K562 (cell line): ENCODE results near the gene MKNK2. TPM values are rescaled to one million over a fixed set of nuclear protein-coding genes. Genes with fewer than 3 reads are reported as not detected.

Experiments
- ARID4B ChIP-seq: sonication (generic); formaldehyde crosslinking; IDR thresholded peaks from 2 replicates; pipeline ENCODE4 v1.8.0; 2022; ENCODE audit warnings: mild to moderate bottlenecking, missing genetic modification reagents
- NR2C2 ChIP-seq, 2 experiments: fragments of 200-800 bp in 1 of 2; sonication (Bioruptor generic) in 1 of 2; sonication (generic) in 1 of 2; formaldehyde crosslinking in 1 of 2; IDR thresholded peaks; 2 replicates each; pipeline versions ENCODE4 v1.6.1 to v1.8.0; 2016 to 2022; ENCODE audit warnings: mild to moderate bottlenecking in 1 of 2, missing compliant biosample characterization in 1 of 2, missing genetic modification characterization in 1 of 2, missing genetic modification reagents in 1 of 2
- POLR2G ChIP-seq: fragments of 200-400 bp; formaldehyde crosslinking; IDR thresholded peaks from 2 replicates; pipeline ENCODE4 v1.6.1; 2017; ENCODE audit warnings: low read depth, mild to moderate bottlenecking, antibody characterized with exemption, low read length, moderate library complexity
- ZBTB33 ChIP-seq: sonication (generic); formaldehyde crosslinking; IDR thresholded peaks from 2 replicates; pipeline ENCODE4 v1.8.1; 2023; ENCODE audit warnings: mild to moderate bottlenecking, missing genetic modification reagents
- ZKSCAN3 ChIP-seq: fragments of 250-450 bp; sonication (Bioruptor Pico); IDR thresholded peaks from 2 replicates; pipeline ENCODE4 v1.4.0; 2020
- ZNF232 ChIP-seq: sonication (generic); formaldehyde crosslinking; IDR thresholded peaks from 2 replicates; pipeline ENCODE4 v1.8.0; 2022; ENCODE audit warnings: mild to moderate bottlenecking, missing genetic modification reagents
- polyA plus RNA-seq, 8 experiments: library from polyadenylated mRNA; depleted of rRNA in 4 of 8; stranded (reverse) in 5 of 8; unstranded in 3 of 8; fragments of >200 nt; fragmentation: Nextera tagmentation in 2 of 8; fragmentation: Illumina TruSeq in 1 of 8; extraction: Ambion mirVana in 2 of 8; extraction: Trizol in 1 of 8; gene quantifications; 2 replicates each; pipeline versions ENCODE4 v1.2.1 to v1.2.3, GENCODE V29; 2011 to 2014; ENCODE audit warnings: inconsistent platforms in 1 of 8, missing spikeins in 1 of 8
- total RNA-seq, 7 experiments: library from RNA; depleted of rRNA in 6 of 7; stranded (reverse); fragments of >200 nt in 6 of 7; fragmentation: Illumina TruSeq in 2 of 7; extraction: Trizol in 2 of 7; gene quantifications; 2 replicates each; pipeline versions ENCODE4 v1.2.1 to v1.2.3, GENCODE V29; 2011 to 2021; ENCODE audit warnings: low replicate concordance in 1 of 7

Gene MKNK2
- total and polyA plus RNA-seq, 9 of the 15 experiments (the other 6 are each of a cell fraction or from before 2014, with no cell fraction given): 5.1 to 191 (median 51.9) TPM

DNA sequence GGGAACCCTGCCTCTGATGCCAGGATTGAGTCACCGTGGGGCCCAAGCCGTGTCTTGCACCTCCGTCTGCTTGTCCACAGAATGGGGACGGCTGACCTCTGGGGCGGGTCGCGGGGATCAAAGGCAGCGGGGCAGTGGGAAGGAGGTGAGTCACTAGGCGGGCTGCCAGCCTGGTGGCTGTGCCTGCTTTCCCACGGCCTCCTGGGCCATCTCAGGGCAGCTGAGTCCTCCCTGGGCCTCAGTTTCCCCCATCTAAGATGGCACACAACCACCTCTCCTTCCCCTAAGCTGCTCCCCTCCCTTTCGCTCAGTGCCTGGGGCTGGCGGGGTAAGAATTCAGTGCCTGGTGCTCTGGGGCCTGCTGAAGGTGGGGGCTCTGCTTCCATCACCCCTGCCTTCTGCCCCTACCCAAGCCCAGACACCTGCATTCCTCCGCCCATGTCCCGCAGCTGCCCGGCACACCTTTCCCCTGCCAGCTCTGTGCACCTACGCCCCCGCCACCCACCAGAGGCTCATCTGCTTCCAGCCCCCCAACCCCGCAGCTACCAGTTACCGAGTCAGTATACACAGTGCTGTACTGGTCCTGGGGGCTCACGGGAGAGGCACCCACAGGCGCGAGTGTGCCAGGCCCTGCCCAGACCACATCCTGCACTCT, 3.5 kb downstream of the MKNK2 start (continued):
- TF ChIP-seq ZBTB33 (CRISPR knock-in tag) (peak; percentile 90), ZNF232 (no peak), NR2C2 (CRISPR knock-in tag; IDR thresholded peaks at IDR 0.05) (no peak), NR2C2 (tag; IDR thresholded peaks at IDR 0.05) (no peak), ZKSCAN3 (no peak), ARID4B (CRISPR knock-in tag) (no peak), POLR2G (peak; percentile 73)
